B cell (primary cell): Measurements from ENCODE around the gene ERC2. TPM values are rescaled to one million over a fixed set of nuclear protein-coding genes. Genes with fewer than 3 reads are reported as not detected.

Source experiments
- ATAC-seq: fragments of 200-7000 bp; cut with Tn5 transposase; one replicate; pipeline ENCODE4 v1.10.0; 2021; ENCODE audit warnings: low read depth, mild to moderate bottlenecking, moderate number of reproducible peaks, moderate library complexity
- CTCF ChIA-PET: fragments of 350-600 bp; sonication (Branson Sonifier 250); formaldehyde crosslinking; loops from one replicate; lab custom pipeline; 2021; ENCODE audit warnings: antibody characterized with exemption, inconsistent platforms; lab: Charles Lee
- POLR2A ChIA-PET: fragments of 350-600 bp; sonication (Branson Sonifier 250); formaldehyde crosslinking; loops from one replicate; lab custom pipeline; 2021; ENCODE audit warnings: antibody characterized with exemption; lab: Charles Lee
- DNase-seq: peaks from one replicate; pipeline ENCODE4 v3.0.0; 2013
- H2AFZ ChIP-seq: 2 replicates; pipeline ENCODE4 v1.6.1; 2012; ENCODE audit warnings: mild to moderate bottlenecking, low read depth, low read length; ENCODE audit not compliant: insufficient read depth, poor library complexity, severe bottlenecking
- H3K27ac ChIP-seq, 2 donors: 1 replicate in 1 of 2; 2 replicates in 1 of 2; pipeline ENCODE4 v1.5.1; 2012 to 2013; ENCODE audit warnings: low read length in 2 of 2, mild to moderate bottlenecking in 2 of 2, moderate library complexity in 1 of 2
- H3K27me3 ChIP-seq, 4 experiments: fragments of 200-600 bp in 1 of 4; sonication (generic) in 1 of 4; replicated peaks in 1 of 4; 1 replicate in 2 of 4; 2 replicates in 2 of 4; pipeline versions ENCODE4 v1.6.1 to v1.7.0; 2013 to 2016; ENCODE audit warnings: low read length in 3 of 4, mild to moderate bottlenecking in 2 of 4, mixed read lengths in 1 of 4, moderate library complexity in 1 of 4; ENCODE audit not compliant: insufficient read depth in 4 of 4, control insufficient read depth in 3 of 4; ENCODE audit errors: control extremely low read depth in 1 of 4
- H3K36me3 ChIP-seq, 2 experiments: replicated peaks in 1 of 2; 1 replicate in 1 of 2; 2 replicates in 1 of 2; pipeline versions ENCODE4 v1.6.1 to v1.7.1; 2013; ENCODE audit warnings: low read length in 1 of 2; ENCODE audit not compliant: insufficient read depth in 2 of 2, control insufficient read depth in 1 of 2; ENCODE audit errors: control extremely low read depth in 1 of 2, extremely low read depth in 1 of 2
- H3K4me1 ChIP-seq, 2 donors: fragments of 200-600 bp in 1 of 2; sonication (generic) in 1 of 2; 1 replicate in 1 of 2; 2 replicates in 1 of 2; pipeline versions ENCODE4 v1.5.1 to v1.6.1; 2013 to 2017; ENCODE audit warnings: low read length in 2 of 2; ENCODE audit not compliant: control insufficient read depth in 2 of 2, insufficient read depth in 2 of 2
- H3K4me2 ChIP-seq: replicated peaks from 2 replicates; pipeline ENCODE3; 2012; ENCODE audit warnings: mild to moderate bottlenecking, low read depth, low read length; ENCODE audit not compliant: poor library complexity, severe bottlenecking
- H3K4me3 ChIP-seq, 5 experiments: fragments of 200-600 bp in 1 of 5; sonication (generic) in 1 of 5; 1 replicate in 3 of 5; 2 replicates in 2 of 5; pipeline versions ENCODE4 v1.5.1 to v1.7.0; 2011 to 2016; ENCODE audit warnings: low read length in 4 of 5, mild to moderate bottlenecking in 4 of 5, low read depth in 2 of 5, control low read depth in 1 of 5, moderate library complexity in 1 of 5; ENCODE audit not compliant: insufficient read depth in 1 of 5; ENCODE audit errors: control extremely low read depth in 1 of 5, extremely low read depth in 1 of 5
- H3K79me2 ChIP-seq: fragments of 200-600 bp; sonication (generic); one replicate; pipeline ENCODE4 v1.6.0; 2016; ENCODE audit warnings: low read length; ENCODE audit not compliant: control insufficient read depth, insufficient read depth
- H3K9ac ChIP-seq: fragments of 200-600 bp; sonication (generic); 2 replicates; pipeline ENCODE4 v1.6.1; 2017; ENCODE audit warnings: mild to moderate bottlenecking, low read length, moderate library complexity
- H3K9me3 ChIP-seq, 3 donors: one replicate each; pipeline versions ENCODE4 v1.6.1 to v1.7.1; 2013; ENCODE audit warnings: low read length in 2 of 3; ENCODE audit not compliant: control insufficient read depth in 2 of 3, insufficient read depth in 1 of 3; ENCODE audit errors: control extremely low read depth in 1 of 3
- H4K20me1 ChIP-seq: 2 replicates; pipeline ENCODE4 v1.6.0; 2012; ENCODE audit warnings: mild to moderate bottlenecking, low read length; ENCODE audit not compliant: insufficient read depth, control insufficient read depth, poor library complexity, severe bottlenecking
- H3K27ac Mint-ChIP-seq: one replicate; pipeline ENCODE4 v1.8.0; 2021; ENCODE audit warnings: mixed read lengths
- H3K27me3 Mint-ChIP-seq: one replicate; pipeline ENCODE4 v1.8.0; 2021; ENCODE audit warnings: mixed read lengths
- H3K4me1 Mint-ChIP-seq: one replicate; pipeline ENCODE4 v1.8.0; 2021; ENCODE audit warnings: mixed read lengths
- H3K4me3 Mint-ChIP-seq: one replicate; pipeline ENCODE4 v1.8.0; 2021; ENCODE audit warnings: mixed read lengths
- H3K9me3 Mint-ChIP-seq: one replicate; pipeline ENCODE4 v1.8.0; 2022; ENCODE audit warnings: mixed read lengths; ENCODE audit not compliant: insufficient read depth
- EZH2 ChIP-seq: IDR thresholded peaks from 2 replicates; pipeline ENCODE4 v1.6.1; 2012; ENCODE audit warnings: borderline replicate concordance, low read depth, mild to moderate bottlenecking, moderate library complexity, low read length; ENCODE audit not compliant: insufficient read depth, poor library complexity, severe bottlenecking
- WGBS: methylation state at CpG from one replicate; pipeline ENCODE4 v1.1.5; 2013; ENCODE audit warnings: missing lambda C conversion rate; ENCODE audit not compliant: insufficient coverage; 5-methylcytosine and 5-hydroxymethylcytosine counted together
- intact Hi-C: fragments of 100-400 bp; cut with micrococcal nuclease; formaldehyde crosslinking; loops from one replicate; pipeline ENCODE4 v1.10.0; 2022
- polyA plus RNA-seq: library from polyadenylated mRNA; depleted of rRNA; stranded (reverse); fragments of >200 nt; gene quantifications from 2 replicates; pipeline ENCODE4 v1.2.3, GENCODE V29; 2012
- total RNA-seq, 2 donors: library from RNA; stranded (reverse); fragments of 120-200 nt in 1 of 2; gene quantifications; 1 replicate in 1 of 2; 2 replicates in 1 of 2; pipeline versions ENCODE4 v1.2.3 to v1.2.4, GENCODE V29; 2013 to 2022
- TF ChIP-seq, protein P1 (sequence below): fragments of 200-600 bp; IDR thresholded peaks from one replicate; pipeline ENCODE4 v1.8.0; 2022; ENCODE audit warnings: antibody characterized with exemption, mild to moderate bottlenecking

The ERC2 gene
- total and polyA plus RNA-seq, 2 donors (not counting 1 experiment from before 2014, with no cell fraction given): not detected

DNA sequence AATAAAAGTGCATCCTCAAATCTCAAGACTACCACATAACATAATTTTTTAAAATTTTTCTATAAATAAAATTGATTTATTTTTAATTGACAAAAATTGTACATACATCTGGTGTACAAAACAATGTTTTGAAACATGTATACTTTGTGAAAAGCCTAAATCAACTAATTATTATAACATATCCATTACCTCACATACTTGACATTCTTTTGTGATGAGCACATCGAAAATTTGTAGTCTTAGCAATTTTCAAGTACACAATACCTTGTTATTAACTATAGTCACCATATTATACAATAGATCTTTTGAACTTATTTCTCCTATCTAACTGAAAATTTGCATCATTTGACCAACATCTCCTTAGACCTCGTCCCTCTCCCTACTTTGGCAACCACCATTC, 973.3 kb downstream of the ERC2 start:
- TF ChIP-seq EZH2: no peak
- TF ChIP-seq, protein P1, sequence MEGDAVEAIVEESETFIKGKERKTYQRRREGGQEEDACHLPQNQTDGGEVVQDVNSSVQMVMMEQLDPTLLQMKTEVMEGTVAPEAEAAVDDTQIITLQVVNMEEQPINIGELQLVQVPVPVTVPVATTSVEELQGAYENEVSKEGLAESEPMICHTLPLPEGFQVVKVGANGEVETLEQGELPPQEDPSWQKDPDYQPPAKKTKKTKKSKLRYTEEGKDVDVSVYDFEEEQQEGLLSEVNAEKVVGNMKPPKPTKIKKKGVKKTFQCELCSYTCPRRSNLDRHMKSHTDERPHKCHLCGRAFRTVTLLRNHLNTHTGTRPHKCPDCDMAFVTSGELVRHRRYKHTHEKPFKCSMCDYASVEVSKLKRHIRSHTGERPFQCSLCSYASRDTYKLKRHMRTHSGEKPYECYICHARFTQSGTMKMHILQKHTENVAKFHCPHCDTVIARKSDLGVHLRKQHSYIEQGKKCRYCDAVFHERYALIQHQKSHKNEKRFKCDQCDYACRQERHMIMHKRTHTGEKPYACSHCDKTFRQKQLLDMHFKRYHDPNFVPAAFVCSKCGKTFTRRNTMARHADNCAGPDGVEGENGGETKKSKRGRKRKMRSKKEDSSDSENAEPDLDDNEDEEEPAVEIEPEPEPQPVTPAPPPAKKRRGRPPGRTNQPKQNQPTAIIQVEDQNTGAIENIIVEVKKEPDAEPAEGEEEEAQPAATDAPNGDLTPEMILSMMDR: no peak
- peaks cover 2% of the 10 kb centered on the region for H3K9me3 Mint-ChIP-seq
- Histone ChIP-seq H3K36me3 (no peaks in the 10 kb centered on the region), H3K4me2 (no peak overlapping the region), H3K27me3 (peaks cover 0 to 18% (median 0%) of the 10 kb centered on the region in 4 experiments), H3K9me3 (peaks cover 0 to under 1% (median 0%) of the 10 kb centered on the region in 3 donors), H3K4me3 (no peak overlapping the region), H4K20me1 (no peaks in the 10 kb centered on the region), H3K27ac (no peak overlapping the region), H3K9ac (no peak overlapping the region), H3K4me1 (no peaks in the 10 kb centered on the region), H2AFZ (no peak overlapping the region), H3K79me2 (no peaks in the 10 kb centered on the region)
- ChIA-PET CTCF (no interaction called here), POLR2A (no interaction called here)
- ATAC-seq (no peak), DNase-seq (no peak)
- no peaks in the 10 kb centered on the region for H3K4me1 Mint-ChIP-seq
- intact Hi-C loops: no loop called here
- H3K27ac Mint-ChIP-seq: no peak overlapping the region
- peaks cover 39% of the 10 kb centered on the region for H3K27me3 Mint-ChIP-seq
- H3K4me3 Mint-ChIP-seq: no peak overlapping the region
- WGBS: 100% methylated on average over 1 of the region's 2 CpGs

DNA sequence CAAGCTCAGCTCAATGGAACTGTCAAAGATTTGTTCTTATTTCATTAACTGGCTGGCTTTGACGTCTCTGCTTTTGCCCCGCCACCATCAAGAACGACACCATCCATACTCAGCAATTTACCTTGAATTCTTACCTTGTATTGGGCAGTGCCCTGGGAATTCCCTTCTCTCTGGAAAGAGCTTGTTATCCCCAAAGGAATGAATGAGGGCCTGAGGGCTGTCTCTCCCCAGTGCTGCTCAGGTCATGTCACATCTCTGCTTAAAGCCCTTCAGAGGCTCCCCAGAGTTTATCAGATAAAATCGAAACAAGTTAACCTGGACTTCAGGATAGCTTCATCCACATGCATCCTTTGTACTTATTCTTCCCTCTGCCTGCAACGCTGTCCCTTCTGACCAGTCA, 975.3 kb downstream of the ERC2 start:
- Histone ChIP-seq H3K27me3 (peaks cover 0 to 34% (median 9%) of the 10 kb centered on the region in 4 experiments), H3K79me2 (no peaks in the 10 kb centered on the region), H3K4me3 (no peak overlapping the region), H3K9me3 (peaks cover 0 to 7% (median 0%) of the 10 kb centered on the region in 3 donors), H2AFZ (no peak overlapping the region), H3K9ac (no peak overlapping the region), H3K27ac (no peak overlapping the region), H3K36me3 (no peaks in the 10 kb centered on the region), H3K4me2 (no peak overlapping the region), H3K4me1 (peaks cover 4 to 9% of the 10 kb centered on the region in 2 donors), H4K20me1 (no peaks in the 10 kb centered on the region)
- Mint-ChIP-seq H3K9me3 (peaks cover 2% of the 10 kb centered on the region), H3K27me3 (peaks cover 54% of the 10 kb centered on the region), H3K4me1 (peaks cover 12% of the 10 kb centered on the region), H3K27ac (no peak overlapping the region), H3K4me3 (no peak overlapping the region)
- WGBS: 86% methylated on average over 5 of the region's 5 CpGs
- no peak for ATAC-seq
- intact Hi-C loops: no loop called here
- no peak for TF ChIP-seq EZH2
- TF ChIP-seq, protein P1: no peak
- CTCF ChIA-PET: no interaction called here
- DNase-seq: no peak
- POLR2A ChIA-PET: no interaction called here
